HFF-Myc (cell line): ENCODE data around the gene MPPED2.

Experiments used
- DNase-seq: peaks from one replicate; pipeline ENCODE4 v3.0.0-alpha.2; 2011; ENCODE audit warnings: low read depth; ENCODE audit errors: extremely low read depth
- H3K4me3 ChIP-seq: replicated peaks from 2 replicates; pipeline ENCODE4 v1.5.1; 2011; ENCODE audit warnings: low read depth, mild to moderate bottlenecking, control low read depth, low read length
- CTCF ChIP-seq: IDR thresholded peaks from 2 replicates; pipeline ENCODE4 v1.5.1; 2012; ENCODE audit warnings: mild to moderate bottlenecking, low read depth, low read length, control low read depth; ENCODE audit errors: missing control alignments

MPPED2 gene

DNA sequence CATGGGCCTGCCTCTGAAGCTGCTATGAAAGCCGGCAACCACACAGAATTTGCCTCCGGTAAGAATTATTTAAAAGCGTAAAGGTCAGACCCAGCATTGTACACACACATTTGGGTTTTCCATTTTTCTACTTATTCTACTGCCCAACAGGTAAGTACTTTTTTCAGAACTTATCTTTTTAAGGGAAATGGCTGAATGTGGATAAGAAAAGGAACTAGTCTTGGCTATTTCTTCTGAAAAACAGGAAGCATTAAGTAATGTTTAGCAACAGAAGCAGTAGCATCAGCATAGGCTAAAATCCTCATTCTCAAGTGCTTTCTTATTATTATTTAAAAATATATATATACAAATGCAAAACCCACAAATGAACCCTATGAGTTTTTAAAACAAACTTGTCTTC, 103.1 kb downstream of the MPPED2 start:
- no peak for TF ChIP-seq CTCF
- no peak for DNase-seq
- no peak overlapping the region for H3K4me3 ChIP-seq

DNA sequence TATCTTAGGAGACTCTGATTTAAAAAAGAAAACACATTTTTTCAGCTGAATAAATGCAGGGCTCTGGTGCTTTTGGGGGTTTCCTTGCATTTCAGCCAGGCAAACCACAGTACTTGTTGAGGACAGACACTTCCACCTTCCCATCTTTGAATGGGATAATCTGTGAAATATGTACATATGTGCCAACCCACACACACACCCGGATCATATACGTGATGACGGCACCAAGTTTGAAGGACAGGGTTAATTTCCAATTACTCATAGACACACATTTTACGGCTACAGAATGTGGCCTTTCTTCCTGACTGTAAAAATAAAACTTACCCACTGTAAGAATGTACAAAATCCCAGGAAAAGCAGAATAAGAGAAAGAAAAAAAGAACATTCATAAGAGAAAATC, 104.4 kb downstream of the MPPED2 start:
- no peak for TF ChIP-seq CTCF
- DNase-seq, result no peak
- H3K4me3 ChIP-seq, result no peak overlapping the region

DNA sequence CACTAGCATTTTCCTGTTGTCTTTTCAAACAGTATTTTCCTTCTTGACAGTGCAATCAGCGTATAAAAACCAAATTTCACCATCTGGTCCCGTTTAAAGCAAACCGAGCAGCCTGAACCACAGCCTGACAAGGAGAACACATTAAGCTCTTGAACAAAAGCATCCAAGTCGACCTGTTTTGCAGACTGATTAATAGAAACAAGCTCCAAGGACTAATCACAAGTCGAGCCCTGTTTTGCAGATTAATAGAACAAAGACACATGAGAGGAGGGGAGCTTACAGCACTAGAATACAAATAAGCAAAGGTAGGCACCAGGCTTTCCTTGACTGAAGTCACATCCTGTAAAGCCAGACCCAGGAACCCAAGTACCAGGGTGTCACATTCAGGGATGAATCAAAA, 104.8 kb downstream of the MPPED2 start:
- no peak for DNase-seq
- TF ChIP-seq CTCF, result no peak
- no peak overlapping the region for H3K4me3 ChIP-seq

DNA sequence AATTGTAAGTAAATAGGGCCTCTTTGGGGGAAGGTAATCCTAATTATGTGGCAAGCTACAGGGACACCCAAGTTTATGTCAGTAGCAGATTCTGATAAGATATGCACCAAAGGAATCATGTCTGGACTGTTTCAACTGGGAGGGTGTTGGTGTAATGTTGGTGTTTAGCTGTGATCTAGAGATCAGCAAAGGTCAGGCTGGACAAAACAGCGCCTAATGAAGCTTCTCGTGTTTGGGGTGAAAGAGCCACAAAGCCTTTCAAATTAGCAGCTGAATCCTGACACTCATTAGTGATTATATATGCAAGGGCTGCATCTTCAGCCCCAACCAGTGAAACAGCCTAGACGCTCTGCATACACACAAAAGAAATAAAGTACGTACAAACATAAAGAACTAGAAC, 106.3 kb downstream of the MPPED2 start:
- no peak overlapping the region for H3K4me3 ChIP-seq
- no peak for TF ChIP-seq CTCF
- no peak for DNase-seq

DNA sequence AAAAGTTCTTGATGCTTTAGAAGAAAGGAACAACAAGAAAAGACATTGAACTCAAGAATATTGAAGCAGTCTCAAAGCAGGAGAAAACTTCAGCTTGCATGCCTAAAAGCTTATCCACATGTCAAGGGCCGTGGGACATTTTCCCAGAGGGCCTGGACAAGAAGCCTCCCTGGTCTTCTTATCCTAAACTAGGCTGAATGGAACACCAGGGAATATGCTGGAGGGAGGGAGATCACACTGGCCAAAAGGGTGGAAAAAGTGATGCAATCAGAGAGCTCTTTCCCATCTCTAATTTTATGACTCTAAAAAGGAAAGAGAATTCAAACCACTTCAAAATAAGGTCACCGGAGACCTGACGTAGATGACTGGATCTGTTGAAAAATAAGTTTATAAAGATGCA, 107.2 kb downstream of the MPPED2 start:
- no peak for DNase-seq
- TF ChIP-seq CTCF, result no peak
- H3K4me3 ChIP-seq, result no peak overlapping the region

GRCh38 chr11:30477061-30477460, 109.1 kb downstream of the MPPED2 start:
- no peak for TF ChIP-seq CTCF
- no peak overlapping the region for H3K4me3 ChIP-seq
- DNase-seq, result no peak

DNA sequence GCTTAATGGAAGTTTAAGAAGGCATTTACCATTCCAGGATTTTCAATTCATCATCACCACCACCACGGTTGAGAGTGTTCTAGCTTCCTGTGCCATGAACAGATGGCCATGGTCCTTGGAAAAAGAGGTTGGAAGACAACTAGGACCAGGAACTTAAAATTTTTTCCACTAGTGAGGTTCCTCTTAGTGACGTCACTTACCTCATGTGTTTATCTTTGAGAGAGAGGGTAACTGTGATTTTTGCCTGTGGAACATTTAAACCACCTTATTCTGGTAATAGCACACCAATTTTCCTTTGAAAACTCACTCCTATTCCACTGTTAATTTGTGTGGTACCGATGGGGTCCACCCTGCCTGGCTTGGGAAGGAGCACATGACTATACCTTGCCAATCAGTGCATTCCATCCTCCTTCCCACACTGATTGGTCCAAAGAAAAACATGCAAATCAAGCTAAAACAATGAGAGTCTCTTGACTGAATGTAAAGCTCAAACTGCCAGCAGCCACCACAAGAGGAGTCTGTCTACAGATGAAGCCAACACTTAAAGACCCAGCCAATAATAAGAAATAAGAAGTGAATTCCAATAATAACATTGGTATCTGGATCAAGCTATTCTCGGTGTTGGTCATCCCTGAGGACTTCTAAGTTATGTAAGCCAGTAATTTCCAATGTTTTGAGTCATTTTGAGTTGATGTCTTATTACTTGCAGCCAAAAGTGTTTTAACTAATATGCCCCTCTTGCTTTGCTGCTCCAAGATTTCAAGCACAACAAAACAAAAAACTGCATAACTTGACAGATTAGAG, 111.8 kb downstream of the MPPED2 start:
- TF ChIP-seq CTCF, result no peak
- no peak overlapping the region for H3K4me3 ChIP-seq
- no peak for DNase-seq
